IPS DF 19.7 (cell line): ENCODE data around the gene LRRFIP1.
A peak's percentile ranks its signal among the peaks of the same experiment; 100 is the strongest.
"Not testable (repeated sequence)": the region's sequence is repeated elsewhere in the genome, so short reads cannot be mapped to it uniquely, and the experiment has no call there.

Experiments used
- DNase-seq: peaks from one replicate; pipeline ENCODE4 v3.0.0-alpha.2; 2013; ENCODE audit warnings: low read depth, low spot score

Gene LRRFIP1

GRCh38 chr2:237746302-237747080 is 119.1 kb downstream of the LRRFIP1 start:
- DNase-seq, result no peak

GRCh38 chr2:237747189-237747588 is 119.8 kb downstream of the LRRFIP1 start:
- no peak for DNase-seq

- DNase-seq, result no peak
Measured at GRCh38 chr2:237749002-237749401, 121.6 kb downstream of the LRRFIP1 start.

GRCh38 chr2:237749961-237750360 is 122.6 kb downstream of the LRRFIP1 start:
- DNase-seq, result no peak

- DNase-seq, result not testable (repeated sequence)
Measured at GRCh38 chr2:237750441-237750840, 123.1 kb downstream of the LRRFIP1 start.

DNA sequence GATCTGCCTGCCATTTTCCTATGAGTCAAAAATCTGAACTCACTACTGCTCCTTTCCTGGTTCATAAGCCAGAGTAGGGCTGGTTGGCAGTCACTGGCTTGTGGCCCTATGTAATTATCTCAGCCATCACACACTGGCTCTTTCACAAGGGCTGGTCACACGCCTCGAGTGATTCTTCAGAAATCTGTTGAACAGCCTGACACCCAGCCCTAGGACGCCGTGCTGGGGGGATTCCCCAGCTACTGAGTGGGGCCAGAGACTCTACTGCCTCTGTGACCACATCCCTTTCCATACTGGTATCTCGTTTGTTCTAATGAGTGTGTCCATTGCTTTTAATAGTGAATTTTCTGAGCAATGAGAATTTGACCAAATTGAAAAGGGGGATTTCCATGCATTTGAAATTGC is 125.4 kb downstream of the LRRFIP1 start:
- no peak for DNase-seq

DNA sequence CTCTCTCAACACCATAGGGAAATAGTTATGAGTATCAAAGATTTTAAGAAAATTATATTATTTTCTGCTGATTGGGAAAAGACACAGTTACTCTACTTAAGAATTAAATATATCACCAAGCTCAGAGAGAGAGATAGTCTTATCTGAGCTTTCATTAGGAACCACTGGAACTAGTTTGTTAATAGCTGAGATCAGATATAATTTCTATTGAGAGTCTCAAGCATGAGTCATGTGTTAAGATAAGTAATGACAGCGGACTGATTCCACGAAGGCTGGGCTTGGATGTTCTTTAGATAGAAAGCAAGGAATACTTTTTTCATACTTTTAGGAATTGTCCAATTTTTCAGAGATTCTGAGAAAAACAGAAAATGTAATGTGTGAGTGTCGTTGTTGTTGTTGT is 126.8 kb downstream of the LRRFIP1 start:
- no peak for DNase-seq

DNA sequence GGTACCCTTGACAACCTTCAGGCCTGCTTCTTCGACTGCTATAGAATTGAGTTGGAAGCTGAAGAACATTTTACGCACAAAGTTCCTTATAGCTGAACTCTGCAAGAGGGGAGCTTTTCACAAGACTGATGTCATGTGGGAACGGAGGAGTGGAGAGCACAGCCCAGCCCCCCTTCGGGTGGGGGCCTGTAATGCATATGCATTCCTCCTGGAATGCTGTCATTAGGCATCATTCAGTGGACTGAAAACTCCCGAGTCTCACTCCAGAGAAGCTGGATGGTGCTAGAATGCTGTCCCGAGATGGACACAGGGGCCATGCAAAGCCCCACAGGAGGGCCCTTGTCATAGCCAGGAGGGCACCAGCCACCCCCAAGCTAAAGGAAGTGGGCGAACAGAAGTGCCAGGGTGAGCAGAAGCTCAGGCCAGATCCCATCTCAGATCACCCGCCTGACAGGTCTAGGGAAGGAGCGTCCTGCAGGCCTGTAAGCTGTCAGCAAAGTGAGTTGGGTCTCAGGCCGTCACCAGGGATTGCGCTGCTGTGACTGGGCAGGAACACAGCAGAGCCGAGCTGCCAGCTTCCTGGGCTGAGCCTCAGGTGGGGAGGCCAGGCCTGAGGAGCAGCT is 127.3 kb downstream of the LRRFIP1 start:
- no peak for DNase-seq

- DNase-seq, result no peak
Measured at GRCh38 chr2:237757616-237758015, 130.2 kb downstream of the LRRFIP1 start.

DNA sequence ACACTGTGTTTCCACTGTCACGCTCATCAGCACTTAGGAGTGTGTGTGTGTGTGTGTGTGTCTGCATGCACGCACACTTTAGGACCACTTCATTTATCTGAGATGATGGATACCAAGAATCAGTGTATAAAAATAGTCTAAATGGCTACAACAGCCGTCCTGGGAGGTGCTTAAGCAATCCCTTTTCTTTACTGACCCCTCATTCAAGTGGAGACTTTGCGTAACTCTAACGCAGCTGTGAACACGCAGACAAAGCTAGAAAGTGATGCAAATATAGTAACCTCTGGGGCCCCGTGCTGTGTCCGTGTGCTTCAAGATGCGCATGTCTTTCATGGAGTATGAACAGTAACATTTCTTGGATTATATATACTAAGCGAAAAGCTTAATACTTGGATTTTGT is 130.8 kb downstream of the LRRFIP1 start:
- DNase-seq, result no peak

GRCh38 chr2:237759176-237759575 is 131.8 kb downstream of the LRRFIP1 start:
- DNase-seq, result no peak

DNA sequence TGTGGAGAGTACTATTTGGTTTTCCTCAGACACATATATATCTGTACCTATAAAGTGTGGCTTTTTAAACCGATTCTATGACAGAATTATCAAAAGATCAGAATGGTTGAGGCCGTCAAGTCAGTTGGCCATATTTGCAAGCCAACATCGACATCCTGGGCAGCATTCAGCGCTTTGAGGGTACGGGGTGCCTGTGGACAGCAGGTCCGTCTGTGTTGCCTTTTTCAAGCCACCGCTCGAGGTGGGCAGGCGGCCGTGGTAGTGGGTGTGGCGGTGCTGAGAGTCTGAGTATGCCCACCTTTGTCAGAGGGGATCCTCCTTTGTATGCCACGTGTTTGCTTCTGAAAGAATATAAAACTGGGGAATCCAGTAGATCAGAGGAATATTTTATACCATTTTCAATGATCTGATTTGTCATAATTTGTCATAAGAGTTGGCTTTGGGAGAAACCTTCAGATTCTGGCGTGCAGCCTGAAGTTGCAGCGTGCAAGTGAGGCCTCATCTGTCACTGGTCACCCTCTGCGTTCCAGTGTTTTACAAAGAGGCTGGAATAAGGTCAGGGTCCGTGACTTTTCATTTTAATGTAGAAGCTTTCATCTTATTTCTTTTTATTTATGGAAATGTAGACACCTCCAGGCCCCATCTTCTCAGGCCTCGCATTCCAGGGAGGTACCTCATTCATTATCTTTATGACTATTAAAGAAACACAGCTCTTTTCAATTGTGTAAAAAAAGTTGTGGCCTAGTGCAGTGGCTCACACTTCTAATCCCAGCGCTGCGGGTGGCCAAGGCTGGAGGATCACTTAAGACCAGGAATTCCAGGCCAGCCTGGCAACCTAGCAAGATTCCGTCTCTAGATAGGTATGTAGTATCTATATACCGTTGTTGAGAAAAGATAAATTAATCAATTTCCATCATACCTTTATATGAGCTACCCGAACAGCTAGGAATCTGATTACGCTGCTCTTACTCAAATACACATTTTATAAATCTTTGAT is 133.4 kb downstream of the LRRFIP1 start:
- DNase-seq, result no peak

DNA sequence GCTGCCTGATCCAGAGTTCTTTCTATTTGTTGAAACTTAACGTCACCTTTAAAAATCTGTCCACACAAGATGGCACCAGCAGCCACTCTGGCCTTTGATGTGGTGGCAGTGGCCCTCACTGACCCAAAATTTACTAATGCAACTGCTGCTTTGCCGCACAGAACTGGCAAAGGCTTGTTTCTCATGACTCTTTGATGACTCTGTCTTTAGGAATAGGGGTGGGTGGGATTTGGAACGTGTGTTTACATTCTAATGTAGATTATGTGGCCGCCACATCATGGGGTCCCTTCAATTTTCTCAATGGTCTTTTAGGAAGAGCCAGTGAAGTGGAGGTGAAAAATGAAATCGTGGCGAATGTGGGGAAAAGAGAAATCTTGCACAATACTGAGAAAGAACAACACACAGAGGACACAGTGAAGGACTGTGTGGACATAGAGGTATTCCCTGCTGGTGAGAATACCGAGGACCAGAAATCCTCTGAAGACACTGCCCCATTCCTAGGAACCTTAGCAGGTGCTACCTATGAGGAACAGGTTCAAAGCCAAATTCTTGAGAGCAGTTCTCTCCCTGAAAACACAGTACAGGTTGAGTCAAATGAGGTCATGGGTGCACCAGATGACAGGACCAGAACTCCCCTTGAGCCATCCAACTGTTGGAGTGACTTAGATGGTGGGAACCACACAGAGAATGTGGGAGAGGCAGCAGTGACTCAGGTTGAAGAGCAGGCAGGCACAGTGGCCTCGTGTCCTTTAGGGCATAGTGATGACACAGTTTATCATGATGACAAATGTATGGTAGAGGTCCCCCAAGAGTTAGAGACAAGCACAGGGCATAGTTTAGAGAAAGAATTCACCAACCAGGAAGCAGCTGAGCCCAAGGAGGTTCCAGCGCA is 135.2 kb downstream of the LRRFIP1 start:
- DNase-seq, result not testable (repeated sequence)

DNA sequence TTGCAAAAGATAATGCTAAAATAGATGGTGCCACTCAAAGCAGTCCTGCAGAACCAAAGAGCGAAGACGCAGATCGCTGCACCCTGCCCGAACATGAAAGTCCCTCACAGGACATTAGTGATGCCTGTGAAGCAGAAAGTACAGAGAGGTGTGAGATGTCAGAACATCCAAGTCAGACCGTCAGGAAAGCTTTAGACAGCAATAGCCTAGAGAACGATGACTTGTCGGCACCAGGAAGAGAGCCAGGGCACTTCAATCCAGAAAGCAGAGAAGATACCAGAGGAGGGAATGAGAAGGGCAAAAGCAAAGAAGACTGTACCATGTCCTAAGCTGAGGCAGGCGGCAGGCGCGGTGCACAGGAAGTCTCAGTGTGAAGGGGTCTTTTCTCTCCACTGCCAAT is 136.4 kb downstream of the LRRFIP1 start:
- no peak for DNase-seq

- DNase-seq, result not testable (repeated sequence)
Measured at GRCh38 chr2:237765122-237765521, 137.7 kb downstream of the LRRFIP1 start.

- DNase-seq, result no peak
Measured at GRCh38 chr2:237765875-237766274, 138.5 kb downstream of the LRRFIP1 start.

GRCh38 chr2:237766340-237766739 is 139.0 kb downstream of the LRRFIP1 start:
- DNase-seq, result no peak

GRCh38 chr2:237772513-237772912 is 145.1 kb downstream of the LRRFIP1 start:
- DNase-seq, result no peak

DNA sequence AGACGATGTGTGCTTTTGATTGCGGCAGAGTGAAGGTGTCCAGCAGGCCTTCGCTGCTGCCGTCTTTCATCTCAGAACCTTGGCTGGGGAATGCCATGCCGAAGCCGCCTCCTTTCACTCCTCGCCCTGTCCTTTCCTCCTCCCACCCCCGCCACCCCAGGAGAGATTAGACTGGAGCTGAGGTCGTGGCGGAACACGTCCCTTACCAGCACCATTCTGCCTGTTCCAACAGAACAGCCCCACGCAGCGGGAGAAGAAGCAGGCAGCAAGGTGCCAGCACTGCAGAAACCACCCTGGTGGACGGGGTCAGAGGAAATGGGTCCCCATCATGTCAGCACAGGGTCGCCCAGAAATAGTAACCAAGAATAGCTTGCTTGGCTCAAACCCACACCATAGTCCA is 146.4 kb downstream of the LRRFIP1 start:
- DNase-seq, result no peak

- DNase-seq, result peak; percentile 23
Measured at GRCh38 chr2:237774811-237775553, 147.6 kb downstream of the LRRFIP1 start.
